Stimulated activated CD4-positive, alpha-beta T cell treated with anti-CD3 and anti-CD28 coated beads, Interleukin-1b, Interleukin-23, amount 100 ng/mL, for 24 hours (primary cell): ENCODE data around the gene IRF5.

Source experiments
- DNase-seq, 4 experiments: peaks; one replicate each; pipeline ENCODE4 v3.0.0-alpha.2; 2020; ENCODE audit warnings: low read depth in 4 of 4, low spot score in 1 of 4

Gene IRF5, protein sequence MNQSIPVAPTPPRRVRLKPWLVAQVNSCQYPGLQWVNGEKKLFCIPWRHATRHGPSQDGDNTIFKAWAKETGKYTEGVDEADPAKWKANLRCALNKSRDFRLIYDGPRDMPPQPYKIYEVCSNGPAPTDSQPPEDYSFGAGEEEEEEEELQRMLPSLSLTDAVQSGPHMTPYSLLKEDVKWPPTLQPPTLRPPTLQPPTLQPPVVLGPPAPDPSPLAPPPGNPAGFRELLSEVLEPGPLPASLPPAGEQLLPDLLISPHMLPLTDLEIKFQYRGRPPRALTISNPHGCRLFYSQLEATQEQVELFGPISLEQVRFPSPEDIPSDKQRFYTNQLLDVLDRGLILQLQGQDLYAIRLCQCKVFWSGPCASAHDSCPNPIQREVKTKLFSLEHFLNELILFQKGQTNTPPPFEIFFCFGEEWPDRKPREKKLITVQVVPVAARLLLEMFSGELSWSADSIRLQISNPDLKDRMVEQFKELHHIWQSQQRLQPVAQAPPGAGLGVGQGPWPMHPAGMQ

DNA sequence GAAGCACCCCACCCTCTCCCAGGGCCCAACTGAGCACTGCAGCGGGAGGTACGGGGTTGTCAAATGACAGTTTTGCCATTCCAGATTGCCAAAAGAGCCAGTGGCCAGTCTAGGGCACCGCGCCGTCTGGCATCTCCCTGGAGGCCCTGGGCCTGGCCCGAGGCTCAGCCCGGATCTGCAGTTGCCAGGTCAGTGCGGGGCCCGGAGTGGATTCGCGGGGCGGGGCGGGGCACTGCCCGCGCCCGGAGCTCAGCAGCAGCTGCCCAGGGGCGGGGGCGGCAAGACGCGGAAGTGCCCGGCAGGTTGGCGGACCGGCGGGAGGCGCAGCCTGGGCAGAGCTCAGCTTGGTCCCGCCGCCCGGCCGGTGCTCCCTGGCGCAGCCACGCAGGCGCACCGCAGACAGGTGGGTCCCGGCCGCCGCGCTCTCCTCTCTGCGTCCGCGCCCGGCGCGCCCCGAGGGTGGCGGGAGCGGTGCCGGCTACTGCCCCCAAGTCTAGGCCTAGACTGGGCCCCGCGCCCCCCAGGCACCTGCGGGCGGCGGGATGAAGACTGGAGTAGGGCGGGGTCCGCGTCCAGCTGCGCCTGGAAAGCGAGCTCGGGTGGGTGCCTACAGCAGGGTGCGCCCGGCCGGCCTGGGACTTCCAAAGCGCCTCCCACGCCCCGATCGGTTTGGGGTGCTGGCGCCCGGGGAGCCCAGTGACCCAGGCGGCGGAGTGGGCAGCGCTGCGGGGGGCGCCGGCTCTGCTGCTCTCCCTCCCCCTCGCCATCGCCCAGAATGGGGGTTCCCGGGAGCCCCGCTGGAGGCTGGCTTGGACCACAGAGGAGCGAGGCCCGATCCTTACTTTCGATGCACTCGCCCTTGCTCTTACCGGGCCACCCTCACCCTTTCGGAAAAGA lies at the start of gene IRF5:
IRF5 (plus strand) TSS at position 281 of the 897 bp plus-strand sequence. CDS start 4,155 bp downstream, outside the sequence.
- no peak for DNase-seq

GRCh38 chr7:128888039-128888755 lies 49.5 kb upstream of the IRF5 start:
- no peak for DNase-seq

DNA sequence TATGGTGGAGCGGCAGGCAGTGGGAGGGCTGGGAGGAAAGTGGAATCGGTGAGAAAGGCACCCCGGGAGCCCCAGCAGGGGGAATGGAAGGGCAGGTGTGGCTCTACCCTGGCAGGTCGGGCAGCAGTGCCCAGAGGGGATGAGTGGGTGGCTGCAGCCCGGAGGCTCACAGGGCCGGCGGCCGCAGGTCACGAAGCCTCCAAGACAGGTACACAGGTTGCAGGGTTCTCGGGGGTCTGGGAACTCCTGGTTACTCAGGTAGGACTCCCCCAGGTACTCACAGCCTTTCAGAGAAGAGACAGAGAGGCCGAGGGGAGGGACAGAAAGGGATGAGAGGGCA lies 49.0 kb upstream of the IRF5 start:
- DNase-seq: no peak

DNA sequence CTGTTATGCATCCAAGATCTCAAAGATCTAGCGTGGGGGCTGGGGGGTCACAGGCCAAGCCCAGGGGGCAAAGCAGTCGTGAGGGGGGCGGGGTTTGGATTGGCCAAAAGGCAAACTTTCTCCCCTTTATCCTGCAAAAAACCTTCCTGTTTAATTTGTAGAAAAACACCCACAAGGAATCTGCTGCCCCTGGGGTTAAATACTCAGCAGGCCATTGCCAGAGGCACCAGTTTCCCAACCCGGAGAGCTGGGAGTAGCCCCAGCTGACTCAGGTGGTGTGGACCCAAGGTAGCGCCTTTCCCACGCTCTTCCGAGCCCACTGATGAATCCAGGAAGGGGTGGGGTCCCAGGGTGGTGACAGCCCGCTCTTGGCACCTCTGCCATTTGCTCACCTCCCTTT lies 48.6 kb upstream of the IRF5 start:
- no peak for DNase-seq

- DNase-seq: no peak
These were observed 47.2 kb upstream of the IRF5 start for GRCh38 chr7:128890306-128891109.

DNA sequence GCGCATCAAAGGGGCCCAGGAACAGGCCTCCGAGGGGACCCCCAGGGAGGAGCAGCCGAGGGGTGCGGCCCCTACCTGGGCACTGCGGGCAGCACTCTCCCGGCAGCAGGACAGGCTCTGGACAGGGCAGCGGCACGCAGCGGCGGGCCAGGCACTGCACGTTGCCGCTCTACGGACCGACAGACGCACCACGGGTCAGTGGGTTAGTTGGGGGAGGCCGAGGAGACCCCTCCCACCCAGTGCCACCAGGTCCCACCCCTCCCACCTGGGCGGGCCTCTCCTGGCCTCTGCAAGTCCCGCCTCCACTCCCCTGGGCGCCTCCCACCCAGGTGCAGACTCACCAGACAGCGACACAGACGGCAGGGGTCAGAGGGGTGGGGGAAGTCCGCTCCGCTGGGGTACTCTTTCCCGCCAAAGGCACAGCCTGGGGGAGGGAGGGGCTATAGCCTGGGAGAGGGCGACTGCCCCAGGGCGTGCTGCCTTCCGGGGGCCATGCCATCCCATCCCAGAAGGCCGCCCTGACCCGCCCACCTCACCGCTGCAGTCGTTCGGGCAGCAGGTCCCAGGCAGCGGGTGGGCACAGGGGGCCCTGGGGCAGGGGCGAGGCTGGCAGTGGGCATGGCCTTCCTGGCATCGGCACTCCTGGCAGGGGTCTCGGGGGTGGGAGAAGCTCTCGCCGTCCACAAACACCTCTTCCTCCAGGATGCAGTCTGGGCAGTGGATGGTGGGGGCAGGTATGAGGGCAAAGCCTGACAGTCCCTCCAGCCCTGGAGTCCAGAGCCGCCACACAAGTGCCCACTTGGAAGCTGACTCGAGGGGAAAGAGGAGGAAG lies 46.4 kb upstream of the IRF5 start:
- DNase-seq: no peak

GRCh38 chr7:128891942-128892269 lies 45.8 kb upstream of the IRF5 start:
- no peak for DNase-seq

GRCh38 chr7:128892521-128893250 lies 45.0 kb upstream of the IRF5 start:
- no peak for DNase-seq

DNA sequence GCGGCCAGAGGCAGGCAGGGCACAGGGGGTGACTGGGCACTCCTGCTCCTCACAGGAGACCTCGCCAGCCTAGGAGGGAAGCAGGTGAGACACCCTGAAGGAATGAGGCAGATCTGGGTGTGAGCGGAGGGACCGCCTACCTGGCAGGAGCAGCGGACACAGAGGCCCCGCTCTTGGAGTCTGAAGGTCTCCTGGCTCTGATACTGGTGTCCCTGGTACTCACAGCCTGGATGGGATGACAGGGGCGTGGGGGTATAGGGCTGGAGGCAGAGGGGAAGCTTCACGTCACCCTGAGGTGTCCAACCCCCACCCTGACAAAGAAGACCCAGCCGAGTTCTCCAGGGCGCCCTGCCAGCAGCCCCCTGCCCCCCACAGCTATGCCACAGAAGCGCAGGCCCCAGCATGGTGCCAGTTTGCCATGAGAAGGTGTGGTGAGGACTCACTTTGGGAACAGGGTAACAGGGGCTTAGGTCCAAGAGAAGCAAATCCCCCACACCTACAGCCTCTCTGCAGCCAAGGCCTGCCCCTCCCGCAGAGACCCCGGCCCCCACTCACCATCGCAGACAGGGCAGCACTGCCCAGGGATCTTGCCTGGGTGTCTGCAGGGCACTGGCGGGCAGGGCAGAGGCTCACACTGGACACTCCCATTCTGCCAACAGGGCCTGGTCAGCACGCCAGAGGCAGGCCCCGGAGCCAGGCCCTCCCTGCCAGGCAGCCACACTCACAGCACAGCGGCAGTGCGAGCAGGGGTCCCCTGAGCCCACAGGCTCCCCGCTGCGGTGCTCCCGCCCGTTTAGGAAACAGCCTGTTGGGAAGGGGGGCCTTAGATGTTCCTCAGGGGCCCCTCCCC lies 44.3 kb upstream of the IRF5 start:
- no peak for DNase-seq

- DNase-seq: no peak
These were observed 43.7 kb upstream of the IRF5 start for GRCh38 chr7:128894101-128894440.

- no peak for DNase-seq
These were observed 42.4 kb upstream of the IRF5 start for GRCh38 chr7:128895320-128895719.

- no peak for DNase-seq
These were observed 38.3 kb upstream of the IRF5 start for GRCh38 chr7:128899392-128899791.

DNA sequence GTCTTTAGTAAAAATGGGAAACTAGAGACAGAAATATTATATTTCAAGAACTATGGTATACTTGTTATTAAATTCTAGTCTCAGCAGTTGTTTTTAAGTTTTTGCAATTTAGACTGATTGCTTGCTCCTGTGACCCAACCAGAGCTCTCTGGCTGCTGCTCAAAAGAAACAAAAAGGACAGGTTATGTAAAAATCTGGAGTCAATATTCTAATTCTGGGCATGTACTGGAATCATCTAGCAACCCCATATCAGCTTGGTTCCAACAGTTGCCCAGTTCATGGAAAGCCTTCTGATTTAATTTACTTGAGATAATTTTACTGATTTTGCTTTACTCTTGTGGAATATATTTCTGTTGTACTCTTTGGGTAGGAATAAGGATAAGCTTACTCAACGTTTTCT lies 37.5 kb upstream of the IRF5 start:
- no peak for DNase-seq

GRCh38 chr7:128902761-128903585 lies 34.8 kb upstream of the IRF5 start:
- DNase-seq: no peak

DNA sequence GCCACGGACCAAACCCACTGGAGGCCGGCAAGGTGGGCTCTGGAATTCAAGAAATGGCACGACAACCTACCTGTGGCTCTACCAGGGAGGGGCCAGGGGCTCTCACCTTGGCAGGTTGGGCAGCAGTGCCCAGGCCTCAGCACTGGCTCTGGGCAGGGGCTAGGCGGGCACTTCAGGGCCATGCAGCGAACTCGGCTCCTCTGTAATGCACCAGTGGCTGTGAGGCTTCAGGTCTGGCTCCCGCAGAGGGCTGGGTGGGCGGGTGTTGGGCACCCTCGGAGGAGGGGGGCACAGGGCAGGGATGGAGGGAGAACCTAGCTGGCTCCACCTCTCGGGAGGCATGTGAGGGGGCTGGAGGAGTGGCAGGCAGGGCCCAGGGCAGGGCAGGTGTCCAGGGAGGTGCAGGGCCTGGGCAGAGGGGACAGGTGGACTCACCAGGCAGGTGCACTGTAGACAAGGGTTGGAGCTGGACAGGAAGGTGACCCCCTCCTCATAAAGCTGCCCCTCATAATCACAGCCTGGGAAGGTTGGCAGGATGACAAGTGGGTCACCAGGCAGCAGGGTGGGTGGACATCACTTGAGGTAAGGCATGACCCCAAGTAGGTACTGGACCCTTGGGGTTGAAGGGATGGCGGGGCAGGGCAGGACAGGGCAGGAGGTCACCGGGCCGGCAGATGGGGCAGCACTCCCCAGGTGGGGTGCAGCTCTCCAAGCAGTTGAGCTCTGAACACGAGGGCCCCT lies 33.9 kb upstream of the IRF5 start:
- no peak for DNase-seq

DNA sequence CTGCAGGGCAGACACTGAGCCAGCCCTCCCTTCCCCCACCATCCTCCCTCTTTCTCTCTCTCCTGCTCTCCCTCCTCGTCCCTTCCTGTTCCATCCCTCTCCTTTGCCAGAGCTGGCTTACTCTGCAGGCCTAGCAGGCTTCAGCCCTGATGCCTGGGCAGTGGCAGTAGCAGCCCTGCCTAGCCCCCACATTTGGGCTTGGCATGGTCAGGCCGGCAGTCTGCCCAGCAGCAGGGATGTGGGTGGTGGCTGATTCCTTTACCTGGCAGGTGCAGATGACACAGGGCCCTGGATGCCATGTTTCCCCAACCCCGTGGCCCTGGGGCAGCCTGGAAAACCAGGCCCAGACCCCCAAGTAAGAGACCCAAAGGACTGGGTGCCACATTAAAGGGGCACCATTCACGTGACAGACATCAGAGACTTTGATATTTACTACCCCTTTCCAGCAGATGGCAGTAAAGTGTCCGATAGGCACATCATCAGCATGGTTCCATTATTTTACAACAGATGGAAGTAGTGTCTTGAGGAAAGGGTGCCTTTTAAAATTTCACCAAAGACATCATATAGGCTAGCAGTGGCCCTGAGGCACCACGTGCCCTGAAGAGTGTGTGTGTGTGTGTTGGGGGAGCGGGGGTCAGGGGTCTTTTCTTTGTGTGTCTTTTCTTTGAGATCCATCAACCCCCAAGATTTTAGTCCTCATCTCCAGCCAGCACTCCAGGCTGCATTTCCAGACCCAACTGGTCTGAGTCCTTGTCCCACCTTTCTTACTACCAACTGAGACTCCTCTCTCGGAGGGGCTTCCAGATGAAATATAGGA lies 33.1 kb upstream of the IRF5 start:
- no peak for DNase-seq
